Bronchial epithelial cell (primary cell): ENCODE measurements around the gene RASEF. TPM values are rescaled to one million over a fixed set of nuclear protein-coding genes. Genes with fewer than 3 reads are reported as not detected.

Experiments
- DNase-seq: peaks from one replicate; pipeline ENCODE4 v3.0.0-alpha.2; 2010; ENCODE audit warnings: low read depth
- FAIRE-seq: peaks from 2 replicates; lab custom pipeline; 2011; peaks lifted over from hg19 to GRCh38; lab: Jason Lieb, UNC
- H3K27me3 ChIP-seq: 2 replicates; pipeline ENCODE4 v1.5.1; 2011; ENCODE audit warnings: low read length; ENCODE audit not compliant: control insufficient read depth, insufficient read depth
- H3K36me3 ChIP-seq: 2 replicates; pipeline ENCODE4 v1.5.1; 2011; ENCODE audit warnings: low read length; ENCODE audit not compliant: control insufficient read depth, insufficient read depth
- H3K4me3 ChIP-seq: 2 replicates; pipeline ENCODE4 v1.5.1; 2011; ENCODE audit warnings: mild to moderate bottlenecking, low read depth, low read length, control low read depth
- CTCF ChIP-seq: IDR thresholded peaks from 2 replicates; pipeline ENCODE4 v1.5.1; 2011; ENCODE audit warnings: mild to moderate bottlenecking, moderate library complexity, low read length, control low read depth, inconsistent platforms; ENCODE audit not compliant: insufficient read depth, severe bottlenecking
- total RNA-seq: library from RNA; depleted of rRNA; stranded (reverse); fragments of >200 nt; gene quantifications from 2 replicates; pipeline ENCODE4 v1.2.1, GENCODE V29; 2014

Gene RASEF
- total RNA-seq, 1 donor from 2014 or later: 9.2 TPM

- FAIRE-seq: no peak
- no peak for TF ChIP-seq CTCF
- Histone ChIP-seq H3K27me3 (no peaks in the 10 kb centered on the region), H3K4me3 (no peak overlapping the region), H3K36me3 (no peaks in the 10 kb centered on the region)
- peak; percentile 86 for DNase-seq
Observed at GRCh38 chr9:83070261-83070660, 7.3 kb upstream of the RASEF start.

GRCh38 chr9:83069651-83070050, 6.7 kb upstream of the RASEF start:
- no peak for TF ChIP-seq CTCF
- DNase-seq (peak; percentile 61), FAIRE-seq (no peak)
- Histone ChIP-seq H3K27me3 (no peaks in the 10 kb centered on the region), H3K36me3 (no peaks in the 10 kb centered on the region), H3K4me3 (no peak overlapping the region)

- DNase-seq (no peak), FAIRE-seq (no peak)
- no peak for TF ChIP-seq CTCF
- Histone ChIP-seq H3K36me3 (no peaks in the 10 kb centered on the region), H3K27me3 (no peaks in the 10 kb centered on the region), H3K4me3 (no peak overlapping the region)
Observed at GRCh38 chr9:83068414-83068813, 5.5 kb upstream of the RASEF start.

- H3K4me3 ChIP-seq: no peak overlapping the region
- no peaks in the 10 kb centered on the region for H3K36me3 ChIP-seq
- TF ChIP-seq CTCF: no peak
- no peak for DNase-seq
- H3K27me3 ChIP-seq: no peaks in the 10 kb centered on the region
- FAIRE-seq: no peak
Observed at GRCh38 chr9:83067579-83067978, 4.6 kb upstream of the RASEF start.

- Histone ChIP-seq H3K4me3 (no peak overlapping the region), H3K27me3 (no peaks in the 10 kb centered on the region), H3K36me3 (no peaks in the 10 kb centered on the region)
- DNase-seq (peak; percentile 95), FAIRE-seq (no peak)
- no peak for TF ChIP-seq CTCF
Observed at GRCh38 chr9:83066771-83067170, 3.8 kb upstream of the RASEF start.

GRCh38 chr9:83065233-83065632, 2.3 kb upstream of the RASEF start:
- no peak for TF ChIP-seq CTCF
- DNase-seq: no peak
- FAIRE-seq: no peak

More at GRCh38 chr9:83065233-83065632, 2.3 kb upstream of the RASEF start:
- H3K36me3 ChIP-seq: no peaks in the 10 kb centered on the region
- no peaks in the 10 kb centered on the region for H3K27me3 ChIP-seq
- no peak overlapping the region for H3K4me3 ChIP-seq
